Neural progenitor cell (in vitro differentiated cells): ENCODE results near the gene CERK.

Source experiments
- EZH2 ChIP-seq: fragments of 200-600 bp; sonication (generic); IDR thresholded peaks from 2 replicates; pipeline ENCODE4 v1.6.1; 2017; ENCODE audit warnings: antibody characterized with exemption, mild to moderate bottlenecking, moderate library complexity
- EZH2phosphoT487 ChIP-seq: fragments of 200-600 bp; sonication (generic); IDR thresholded peaks from 2 replicates; pipeline ENCODE4 v1.6.1; 2017; ENCODE audit warnings: antibody characterized with exemption
- TF ChIP-seq, protein P1 (sequence below): fragments of 200-600 bp; sonication (generic); IDR thresholded peaks from 2 replicates; pipeline ENCODE4 v1.5.1; 2017; ENCODE audit warnings: antibody characterized with exemption, mild to moderate bottlenecking

DNA sequence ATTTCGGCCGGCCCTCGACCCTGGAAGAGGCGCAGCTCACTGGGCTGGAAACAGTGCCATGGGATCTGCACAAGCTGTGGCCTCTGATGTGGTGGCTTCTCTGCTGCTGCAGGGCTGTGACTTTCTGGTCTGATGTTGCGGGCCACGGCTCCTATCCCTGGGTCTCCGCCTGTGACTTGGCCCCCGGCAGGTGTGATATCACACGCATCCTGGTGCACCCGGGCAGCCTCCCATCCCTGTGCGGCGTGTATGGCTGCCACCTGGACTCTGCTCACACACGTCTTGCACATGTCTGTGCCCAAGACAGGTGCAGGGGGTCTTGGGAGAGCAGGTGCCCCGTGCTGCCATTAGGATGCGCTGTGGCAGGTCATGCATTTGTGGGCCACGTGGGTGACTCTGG, 86.7 kb downstream of the CERK start:
- TF ChIP-seq, protein P1, sequence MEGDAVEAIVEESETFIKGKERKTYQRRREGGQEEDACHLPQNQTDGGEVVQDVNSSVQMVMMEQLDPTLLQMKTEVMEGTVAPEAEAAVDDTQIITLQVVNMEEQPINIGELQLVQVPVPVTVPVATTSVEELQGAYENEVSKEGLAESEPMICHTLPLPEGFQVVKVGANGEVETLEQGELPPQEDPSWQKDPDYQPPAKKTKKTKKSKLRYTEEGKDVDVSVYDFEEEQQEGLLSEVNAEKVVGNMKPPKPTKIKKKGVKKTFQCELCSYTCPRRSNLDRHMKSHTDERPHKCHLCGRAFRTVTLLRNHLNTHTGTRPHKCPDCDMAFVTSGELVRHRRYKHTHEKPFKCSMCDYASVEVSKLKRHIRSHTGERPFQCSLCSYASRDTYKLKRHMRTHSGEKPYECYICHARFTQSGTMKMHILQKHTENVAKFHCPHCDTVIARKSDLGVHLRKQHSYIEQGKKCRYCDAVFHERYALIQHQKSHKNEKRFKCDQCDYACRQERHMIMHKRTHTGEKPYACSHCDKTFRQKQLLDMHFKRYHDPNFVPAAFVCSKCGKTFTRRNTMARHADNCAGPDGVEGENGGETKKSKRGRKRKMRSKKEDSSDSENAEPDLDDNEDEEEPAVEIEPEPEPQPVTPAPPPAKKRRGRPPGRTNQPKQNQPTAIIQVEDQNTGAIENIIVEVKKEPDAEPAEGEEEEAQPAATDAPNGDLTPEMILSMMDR = no peak
- TF ChIP-seq EZH2 = no peak
- no peak for TF ChIP-seq EZH2phosphoT487
